T-helper 1 cell treated with Interleukin-12 subunit alpha and Interleukin-12 subunit beta and Interleukin-4 antibody, amounts not matched to agents 30 ng/mL and 1 ng/mL, for 36 hours (primary cell): ENCODE results near the gene RASL11A. TPM values are rescaled to one million over a fixed set of nuclear protein-coding genes. Genes with fewer than 3 reads are reported as not detected.
"Not testable (repeated sequence)": the region's sequence is repeated elsewhere in the genome, so short reads cannot be mapped to it uniquely, and the experiment has no call there.

Experiments used
- intact Hi-C: fragments of 100-400 bp; cut with micrococcal nuclease; formaldehyde crosslinking; loops from one replicate; pipeline ENCODE4 v1.15.1; 2024
- total RNA-seq: library from RNA; stranded (reverse); gene quantifications from 2 replicates; pipeline ENCODE4 v1.2.3, GENCODE V29; 2022

The RASL11A gene, protein sequence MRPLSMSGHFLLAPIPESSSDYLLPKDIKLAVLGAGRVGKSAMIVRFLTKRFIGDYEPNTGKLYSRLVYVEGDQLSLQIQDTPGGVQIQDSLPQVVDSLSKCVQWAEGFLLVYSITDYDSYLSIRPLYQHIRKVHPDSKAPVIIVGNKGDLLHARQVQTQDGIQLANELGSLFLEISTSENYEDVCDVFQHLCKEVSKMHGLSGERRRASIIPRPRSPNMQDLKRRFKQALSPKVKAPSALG
- total RNA-seq = 2.6 and 3.0 TPM in 2 replicates

DNA sequence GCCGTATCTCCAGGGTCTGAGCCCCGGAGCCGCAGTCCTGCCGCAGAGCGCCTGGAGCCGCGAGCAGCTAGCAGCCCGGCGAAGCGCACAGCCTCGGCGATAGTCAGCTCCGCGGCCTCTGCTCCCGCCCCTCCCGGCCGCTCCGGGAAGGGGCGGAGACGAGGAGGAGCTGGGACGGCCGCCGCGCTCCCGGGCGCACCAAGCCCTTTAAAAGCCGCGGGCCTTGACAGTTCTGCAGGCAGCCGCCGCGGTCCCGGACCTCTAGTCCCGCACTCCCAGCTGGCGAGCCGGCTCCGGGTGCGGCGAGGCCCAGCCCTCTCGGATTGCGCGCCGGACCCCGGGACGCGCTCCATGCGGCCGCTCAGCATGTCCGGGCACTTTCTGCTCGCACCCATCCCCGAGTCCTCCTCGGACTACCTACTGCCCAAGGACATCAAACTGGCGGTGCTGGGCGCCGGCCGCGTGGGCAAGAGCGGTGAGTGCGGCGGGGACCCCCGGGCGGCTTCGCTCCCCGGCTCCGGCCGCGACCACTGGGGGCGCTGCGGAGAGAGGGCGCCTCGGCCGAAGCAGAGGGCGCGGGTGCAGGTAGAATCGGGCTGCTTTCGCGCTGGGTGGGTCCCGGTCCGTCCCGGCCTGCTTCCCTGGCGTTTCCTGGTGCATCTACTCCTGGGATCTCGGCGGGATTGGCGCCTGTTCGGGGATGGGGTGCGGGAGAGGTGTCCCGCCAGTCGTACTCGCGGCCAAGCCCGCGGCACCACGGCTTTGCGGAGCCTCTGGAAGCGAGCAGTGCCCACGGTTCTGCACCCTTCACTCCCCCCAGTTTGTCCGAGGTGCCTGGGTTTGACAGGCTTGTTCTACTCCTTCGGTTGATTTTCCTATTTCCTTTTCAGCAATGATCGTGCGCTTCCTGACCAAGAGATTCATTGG lies at the start of gene RASL11A:
Gene RASL11A (plus strand): TSS at position 237 of the 927 bp plus-strand sequence. CDS start 115 bp downstream, at position 352.
- intact Hi-C loops = loop anchor here (1.0 to 5.0 kb wide), 6 partner anchors 20 to 286 kb away; partner anchors contain the start of gene RPL21

DNA sequence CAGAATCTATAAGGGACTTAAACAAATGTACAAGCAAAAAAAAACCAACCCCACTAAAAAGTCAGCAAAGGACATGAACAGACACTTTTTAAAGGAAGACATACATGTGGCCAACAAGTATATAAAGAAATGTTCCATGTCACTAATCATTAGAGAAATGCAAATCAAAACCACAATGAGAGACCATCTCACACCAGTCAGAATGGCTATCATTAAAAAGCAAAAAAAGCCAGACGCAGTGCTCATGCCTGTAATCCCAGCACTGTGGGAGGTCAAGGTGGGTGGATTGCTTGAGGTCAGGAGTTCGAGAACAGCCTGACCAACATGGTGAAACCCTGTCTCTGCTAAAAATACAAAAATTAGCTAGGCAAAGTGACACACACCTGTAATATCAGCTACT lies 48.5 kb upstream of the RASL11A start:
- intact Hi-C loops = not testable (repeated sequence)

DNA sequence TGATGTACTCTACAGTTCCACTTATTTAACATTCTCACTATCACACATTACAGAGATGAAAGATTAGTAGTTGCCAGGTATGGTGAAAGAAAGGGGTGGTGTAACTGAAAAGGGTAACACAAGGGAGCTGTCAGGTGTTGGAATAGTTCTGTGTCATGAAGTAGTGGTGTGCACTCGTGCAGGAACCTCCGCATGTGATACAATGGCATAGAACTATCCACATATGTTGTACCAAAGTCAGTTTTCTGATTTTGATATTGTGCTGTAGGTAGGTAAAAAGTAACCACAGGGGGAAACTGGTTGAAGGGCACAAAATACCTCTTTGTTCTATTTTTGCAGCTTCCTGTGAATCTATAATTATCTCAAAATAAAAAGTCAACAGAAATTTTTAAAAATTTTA lies 43.6 kb upstream of the RASL11A start:
- intact Hi-C loops = no loop called here

DNA sequence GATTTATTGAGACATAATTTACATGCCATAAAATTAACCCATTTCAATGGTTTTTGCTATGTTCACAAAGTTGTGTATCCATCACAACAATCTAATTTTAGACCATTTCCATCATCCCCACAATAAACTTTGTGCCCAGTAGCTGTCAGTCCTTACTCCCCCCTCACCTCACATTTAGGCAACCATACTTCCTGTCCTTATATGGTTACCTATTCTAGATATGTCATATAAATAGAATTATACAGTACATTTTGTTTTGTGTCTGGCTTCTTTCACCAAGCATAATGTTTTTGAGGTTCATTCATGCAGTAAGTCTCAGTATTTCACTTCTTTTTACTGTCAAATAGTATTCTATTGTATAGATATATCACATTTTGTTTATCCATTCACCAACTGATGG lies 42.5 kb upstream of the RASL11A start:
- intact Hi-C loops = no loop called here

DNA sequence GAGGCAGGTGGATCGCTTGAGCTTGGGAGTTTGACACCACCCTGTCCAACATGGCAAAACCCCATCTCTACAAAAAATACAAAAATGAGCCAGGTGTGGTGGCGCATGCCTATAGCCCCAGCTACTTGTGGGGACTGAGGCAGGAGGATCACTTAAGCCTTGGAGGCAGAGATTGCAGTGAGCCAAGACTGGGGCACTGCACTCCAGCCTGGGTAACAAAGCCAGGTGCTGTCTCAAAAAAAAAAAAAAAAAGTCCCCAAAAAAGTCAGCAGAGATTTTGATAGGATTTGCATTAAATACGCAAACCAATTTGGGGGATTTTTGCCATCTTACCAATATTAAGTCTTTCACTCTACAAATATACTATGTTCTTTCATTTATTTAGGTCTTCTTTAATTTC lies 41.0 kb upstream of the RASL11A start:
- intact Hi-C loops = no loop called here

DNA sequence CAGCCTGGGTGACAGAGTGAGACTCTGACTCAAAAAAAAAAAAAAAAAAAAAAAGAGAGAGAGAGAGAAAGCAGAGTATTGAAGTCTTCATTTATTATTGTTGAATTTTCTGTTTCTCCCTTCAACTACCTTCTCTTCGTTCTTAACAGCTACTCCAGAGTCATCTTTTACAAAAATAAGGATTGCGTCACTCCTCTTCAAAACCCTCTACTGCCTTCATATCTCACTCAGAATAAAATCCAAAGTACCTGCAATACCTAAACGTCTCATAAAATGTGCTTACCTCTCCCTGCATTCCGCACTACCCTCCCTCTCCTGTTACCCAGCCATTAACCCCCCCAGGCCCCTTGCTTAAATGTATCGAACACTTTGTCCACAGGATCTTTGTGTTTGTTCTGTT lies 36.7 kb upstream of the RASL11A start:
- intact Hi-C loops = no loop called here

DNA sequence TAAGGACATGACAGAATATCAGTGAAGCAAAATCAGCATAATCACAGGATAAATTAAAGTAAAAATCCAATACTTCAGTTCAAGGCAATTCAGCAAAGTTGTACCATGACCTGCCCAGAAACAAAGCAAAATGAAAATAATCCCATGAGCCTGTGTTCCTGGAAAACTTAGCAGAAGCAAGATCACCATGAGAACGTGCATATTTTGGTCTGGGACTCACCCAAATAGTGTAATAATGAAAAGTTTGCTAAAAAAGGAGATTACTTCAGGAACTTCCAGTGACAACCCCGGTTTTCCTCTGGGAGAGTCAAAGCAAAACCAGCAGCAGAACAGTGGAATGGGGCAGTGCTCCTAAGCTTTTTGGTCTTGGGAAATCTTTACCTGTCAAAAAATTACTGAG lies 34.2 kb upstream of the RASL11A start:
- intact Hi-C loops = no loop called here

DNA sequence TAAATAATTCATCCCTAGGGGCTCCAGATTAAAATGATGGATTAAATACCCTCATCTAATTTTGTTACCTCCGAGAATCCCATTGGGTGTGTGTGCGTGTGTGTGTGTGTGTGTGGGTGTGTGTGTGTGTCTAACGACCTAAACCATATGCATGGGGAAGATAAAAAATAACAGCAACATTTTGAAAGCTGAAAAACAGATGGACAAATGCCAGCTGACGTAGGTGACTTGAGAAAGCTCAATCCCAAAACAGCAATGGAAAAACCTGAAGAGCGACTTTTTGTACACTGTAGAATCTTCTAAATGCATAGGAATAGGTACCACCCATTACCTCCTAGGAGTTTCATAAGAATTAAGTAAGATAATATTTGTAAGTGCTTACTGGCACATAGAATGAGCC lies 27.9 kb upstream of the RASL11A start:
- intact Hi-C loops = no loop called here

DNA sequence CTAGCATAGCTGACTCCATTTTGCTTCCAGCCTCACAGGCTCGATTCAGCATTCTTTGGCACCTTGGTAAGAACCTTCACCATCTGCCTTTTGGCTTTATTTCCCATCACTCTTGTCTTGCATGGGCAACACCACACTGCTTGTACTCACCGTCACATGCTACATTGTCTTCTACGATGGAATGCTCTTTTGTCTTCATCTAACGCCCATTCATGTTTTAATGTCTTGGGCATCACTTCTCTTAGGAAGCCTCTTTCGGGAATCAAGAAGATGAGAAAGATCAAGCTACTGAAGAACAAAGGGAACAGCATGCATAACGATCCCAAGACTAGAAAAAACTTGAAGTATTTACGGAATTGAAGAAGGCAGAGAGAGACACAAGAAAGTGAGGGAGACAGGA lies 25.0 kb upstream of the RASL11A start:
- intact Hi-C loops = no loop called here

DNA sequence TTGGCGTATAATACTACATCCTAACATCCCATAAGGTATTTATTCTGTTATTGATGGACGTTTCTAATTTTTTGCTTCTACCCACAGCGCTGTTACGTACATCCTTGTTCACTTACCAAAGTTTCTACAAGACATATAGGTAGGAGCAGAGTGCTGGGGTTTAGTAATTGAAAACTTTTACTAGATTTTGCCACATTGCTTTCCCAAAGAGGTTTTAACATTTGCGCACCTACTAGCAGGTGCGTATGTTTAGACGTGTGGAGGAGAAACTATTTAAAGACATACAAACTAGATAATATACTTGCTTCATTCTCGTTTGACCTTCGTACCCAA lies 19.8 kb upstream of the RASL11A start:
- intact Hi-C loops = loop anchor here (1.0 to 10.0 kb wide), 17 partner anchors 20 to 1946 kb away; partner anchors contain the start of genes MTIF3, NUP58, POLR1D and RASL11A

DNA sequence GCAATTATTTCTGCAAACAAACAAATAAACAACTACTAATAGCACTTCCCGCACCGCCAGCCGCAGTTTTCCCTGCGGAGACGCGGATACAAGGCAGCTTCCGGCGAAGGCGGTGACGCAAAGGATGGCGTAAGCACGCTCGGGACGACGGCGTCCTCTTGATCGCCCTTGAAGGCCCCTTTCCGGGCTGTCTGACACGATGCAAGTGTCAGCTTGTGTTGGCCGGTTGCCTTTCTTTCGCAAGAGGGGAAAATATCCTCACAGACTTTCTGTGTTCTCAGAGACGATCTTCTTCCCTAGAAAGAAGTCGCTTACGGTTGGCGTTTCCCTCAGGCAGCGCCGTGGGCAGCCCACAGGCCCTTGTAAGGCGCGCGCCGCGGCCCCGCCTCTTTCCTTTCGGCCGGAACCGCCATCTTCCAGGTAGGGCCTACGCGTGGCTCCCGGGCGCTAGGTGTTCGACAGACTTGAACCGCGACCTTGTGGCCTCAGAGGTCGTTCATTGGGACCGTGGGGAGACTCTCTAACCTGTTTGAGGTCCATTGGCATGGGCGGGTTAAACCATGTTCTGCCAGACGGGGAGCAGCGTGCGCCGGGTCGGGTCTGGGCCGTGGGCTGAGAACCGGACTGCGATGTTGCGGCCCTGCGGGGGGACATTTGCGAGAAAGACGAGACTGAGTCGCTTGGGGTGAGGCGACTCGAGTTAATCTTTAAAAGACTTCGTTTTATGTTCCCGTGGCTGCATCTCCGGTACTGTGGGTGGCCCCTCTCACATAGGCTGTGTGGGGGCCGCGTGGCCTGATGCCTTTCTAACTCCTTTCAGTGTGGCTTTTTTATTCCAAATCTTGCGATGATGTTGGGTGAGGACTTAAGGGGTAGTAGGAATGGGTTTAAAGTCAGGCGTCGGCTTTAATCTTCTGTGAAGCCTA lies 19.2 kb upstream of the RASL11A start, which contains the start of gene RPL21:
Gene RPL21 (plus strand): TSS at position 393 of the 926 bp plus-strand sequence. CDS start 2,219 bp downstream, outside the sequence.
- intact Hi-C loops = loop anchor here (1.0 to 10.0 kb wide), 17 partner anchors 19 to 1947 kb away; partner anchors contain the start of genes MTIF3, NUP58, POLR1D and RASL11A

DNA sequence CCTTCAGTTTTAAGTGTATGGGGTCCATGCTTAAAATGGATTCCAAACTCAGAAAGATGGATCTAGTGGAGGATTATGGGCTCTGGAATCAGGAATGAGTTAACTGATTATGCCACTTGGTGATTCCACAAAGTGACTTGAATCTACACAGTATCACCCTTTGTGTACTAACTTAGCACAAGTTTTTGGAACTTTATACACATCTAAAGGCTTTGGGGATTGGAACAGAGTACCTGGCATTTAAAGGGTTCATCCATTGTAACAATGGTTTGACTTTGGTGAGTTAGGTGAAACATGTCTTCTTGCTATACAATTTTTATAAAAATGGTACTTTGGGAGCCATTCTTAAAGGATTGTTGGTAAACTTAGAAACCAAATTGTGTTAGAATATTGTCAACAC lies 18.2 kb upstream of the RASL11A start:
- intact Hi-C loops = loop anchor here (5.0 to 10.0 kb wide), 4 partner anchors 1368 to 1948 kb away; partner anchors contain the start of genes NUP58 and SLC46A3

DNA sequence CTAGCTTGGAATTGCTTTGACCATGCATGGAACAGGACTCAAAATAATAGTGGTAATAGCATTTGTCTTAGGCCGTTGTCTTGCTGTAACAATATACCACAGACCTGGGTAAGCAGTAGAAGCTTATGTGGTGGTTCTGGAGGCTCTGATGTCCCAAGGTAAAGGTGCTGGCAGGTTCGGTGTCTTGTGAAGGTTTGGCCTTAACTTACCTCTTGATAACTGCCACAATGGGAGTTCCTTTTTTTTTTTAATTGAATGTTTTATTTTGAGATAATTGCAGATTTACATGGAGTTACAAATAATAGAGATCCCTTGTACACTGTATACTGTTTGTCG lies 13.4 kb upstream of the RASL11A start:
- intact Hi-C loops = loop anchor here (10.0 kb wide), 3 partner anchors 1372 to 1952 kb away; partner anchors contain the start of gene NUP58

DNA sequence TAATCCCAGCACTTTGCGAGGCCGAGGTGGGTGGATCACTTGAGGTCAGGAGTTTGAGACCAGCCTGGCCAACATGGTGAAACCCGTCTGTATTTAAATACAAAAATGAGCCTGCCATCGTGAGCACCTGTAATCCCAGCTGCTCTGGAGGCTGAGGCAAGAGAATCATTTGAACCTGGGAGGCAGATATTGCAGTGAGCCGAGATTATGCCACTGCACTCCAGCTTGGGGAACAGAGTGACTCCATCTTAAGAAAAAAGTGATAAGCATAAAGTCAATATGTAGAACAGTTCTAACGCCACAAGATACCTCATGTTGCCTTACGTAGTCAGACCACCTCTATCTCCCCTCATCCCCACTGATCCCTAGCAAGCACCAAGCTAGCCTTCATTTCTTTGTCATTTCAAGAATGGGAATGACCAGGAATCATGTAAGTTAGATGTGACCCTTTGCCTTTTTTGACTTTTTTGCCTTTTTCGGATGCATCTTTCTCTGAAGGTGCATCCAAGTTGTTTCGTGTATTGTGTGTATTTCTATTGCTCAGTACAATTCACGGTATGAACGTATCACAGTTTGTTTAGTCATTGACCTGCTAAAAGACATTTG lies 12.9 kb upstream of the RASL11A start:
- intact Hi-C loops = loop anchor here (10.0 kb wide), 3 partner anchors 1373 to 1953 kb away; partner anchors contain the start of gene NUP58

DNA sequence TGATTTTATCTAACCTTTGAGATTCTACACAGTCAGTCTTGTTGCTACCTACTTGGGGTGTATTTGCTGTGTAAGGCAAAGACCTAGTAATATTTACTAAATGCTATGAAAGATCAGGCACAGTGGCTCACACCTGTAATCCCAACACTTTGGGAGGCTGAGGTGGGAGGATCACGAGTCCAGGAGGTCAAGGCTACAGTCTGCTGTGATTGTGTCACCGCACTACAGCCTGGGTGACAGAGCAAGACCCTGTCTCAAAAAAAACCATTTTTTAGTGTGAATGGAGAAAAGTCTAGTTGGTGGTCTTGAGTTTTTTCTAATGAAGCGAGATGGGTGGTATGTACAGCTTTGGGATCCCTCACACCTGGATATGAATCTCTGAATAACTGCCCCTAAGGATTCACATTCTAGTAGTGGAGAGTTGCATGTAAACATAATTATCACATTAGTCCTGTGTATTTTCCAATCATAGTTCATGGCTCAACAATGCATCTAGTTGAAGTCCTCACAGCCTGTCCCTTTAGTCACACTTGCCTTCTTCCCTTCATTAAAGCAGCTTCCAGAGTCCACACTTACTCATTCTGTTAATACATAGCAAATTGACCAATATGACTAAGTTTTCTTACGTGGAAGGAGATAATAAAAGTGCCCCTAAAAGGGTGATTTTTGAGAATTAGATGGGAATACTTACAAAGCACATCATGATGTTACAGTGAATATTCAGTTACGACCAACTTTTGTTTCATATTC lies 11.8 kb upstream of the RASL11A start:
- intact Hi-C loops = loop anchor here (10.0 kb wide), 3 partner anchors 1374 to 1954 kb away; partner anchors contain the start of gene NUP58

DNA sequence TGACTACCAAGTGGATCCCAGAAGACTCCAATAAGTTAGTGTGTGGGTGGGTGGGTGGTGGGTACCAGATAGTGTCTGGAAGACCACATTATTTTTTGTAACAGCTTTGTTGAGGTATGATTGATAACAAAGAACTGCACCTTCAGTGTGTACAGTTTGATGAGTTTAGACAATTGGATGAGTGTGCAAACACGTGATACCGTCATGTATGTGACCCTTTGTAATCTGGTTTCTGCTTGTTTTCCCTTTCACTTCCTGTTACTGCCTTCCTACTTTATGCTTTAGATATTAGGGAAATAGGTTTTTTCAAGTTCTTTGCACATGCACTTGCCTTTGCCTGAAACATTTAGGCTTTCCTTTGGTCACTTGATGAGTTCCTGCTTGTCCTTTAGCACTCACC lies 10.8 kb upstream of the RASL11A start:
- intact Hi-C loops = loop anchor here (10.0 kb wide), 3 partner anchors 1375 to 1955 kb away; partner anchors contain the start of gene NUP58

DNA sequence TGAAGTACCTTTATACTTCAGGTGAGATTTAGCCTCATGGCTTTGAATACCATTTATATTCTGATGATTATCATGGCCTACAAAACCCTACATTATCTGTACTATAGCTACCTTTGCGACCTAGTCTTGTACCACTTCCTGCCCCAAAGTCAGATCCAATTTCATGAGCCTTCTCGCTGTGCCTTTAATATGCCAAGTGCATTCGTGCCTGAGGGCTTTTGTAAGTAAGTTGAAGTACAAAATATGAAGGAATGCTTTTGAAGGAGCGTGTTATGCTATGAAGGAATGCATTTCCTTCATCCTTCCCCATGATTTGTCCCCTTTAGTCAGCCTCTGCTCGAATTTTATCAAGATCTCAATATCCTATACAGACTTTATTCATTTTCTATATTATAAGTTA lies 9.2 kb upstream of the RASL11A start:
- intact Hi-C loops = no loop called here

DNA sequence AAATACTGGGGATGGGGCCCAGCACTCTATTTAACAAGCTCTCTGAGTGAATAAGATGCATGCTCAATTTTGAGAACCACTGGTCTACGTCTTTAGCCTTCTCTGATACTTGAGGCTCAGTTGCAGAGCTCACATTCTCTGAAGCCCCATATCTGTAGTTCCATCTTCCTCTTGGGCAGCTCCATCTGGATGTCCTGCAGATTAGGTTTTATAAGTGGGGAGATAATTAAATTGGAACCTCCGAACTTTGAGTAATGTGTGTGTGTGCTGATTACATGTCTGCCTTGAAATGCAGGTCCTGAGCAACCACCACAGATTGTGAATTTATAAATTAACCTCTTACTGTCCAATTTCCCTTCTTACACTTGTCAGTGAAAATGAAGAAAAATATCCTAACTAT lies 7.2 kb upstream of the RASL11A start:
- intact Hi-C loops = no loop called here

DNA sequence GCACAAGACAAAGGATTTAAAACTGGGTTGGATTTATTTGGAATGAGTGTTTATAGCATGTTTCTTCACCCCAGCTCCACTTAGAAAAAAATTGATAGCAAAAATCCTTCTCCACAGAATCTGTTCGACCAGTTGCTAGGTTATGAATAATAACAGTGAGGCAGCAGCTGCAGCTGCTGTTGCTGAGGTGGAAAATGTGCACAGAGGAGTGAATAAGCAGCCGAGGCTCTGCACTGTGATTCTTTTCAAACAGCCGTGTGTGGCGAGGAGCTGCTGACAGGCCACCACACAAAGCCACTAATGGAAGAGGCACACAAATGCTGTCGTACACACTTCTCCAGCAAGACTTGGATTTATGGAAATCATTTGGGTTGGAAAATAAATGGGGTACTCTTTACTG lies 6.4 kb upstream of the RASL11A start:
- intact Hi-C loops = no loop called here

DNA sequence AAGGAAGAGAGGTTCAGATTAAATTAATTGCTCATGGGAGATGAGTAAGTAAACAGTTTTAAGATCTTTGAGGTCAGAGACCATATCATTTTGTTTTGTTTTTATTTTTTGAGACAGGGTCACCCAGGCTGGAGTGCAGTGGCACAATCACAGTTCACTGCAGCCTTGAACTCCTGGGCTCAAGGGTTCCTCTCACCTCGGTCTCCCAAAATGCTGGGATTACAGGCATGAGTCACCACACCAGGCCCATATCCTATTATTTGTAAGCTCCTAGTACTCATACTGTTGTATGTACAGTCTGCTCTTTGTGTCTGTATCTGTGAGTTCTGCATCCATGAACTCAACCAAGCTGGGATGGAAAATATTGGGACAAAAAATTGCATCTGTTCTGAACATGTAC lies 6.0 kb upstream of the RASL11A start:
- intact Hi-C loops = no loop called here
